NB4 (cell line): Measurements from ENCODE around the gene KCNIP4.

Source experiments
- CTCF ChIP-seq: IDR thresholded peaks from one replicate; pipeline ENCODE4 v1.5.1; 2012; ENCODE audit warnings: low read depth, low read length
- POLR2A ChIP-seq: IDR thresholded peaks from 2 replicates; pipeline ENCODE4 v1.6.1; 2011; ENCODE audit warnings: mild to moderate bottlenecking; ENCODE audit not compliant: insufficient read length; ENCODE audit errors: extremely low read depth

- TF ChIP-seq POLR2A (no peak), CTCF (no peak)
Observed at GRCh38 chr4:20754036-20754435, 1194.5 kb downstream of the KCNIP4 start.
